HL-60 (cell line): ENCODE data around the gene CPED1.

Experiments
- DNase-seq, 2 experiments: peaks; one replicate each; pipeline ENCODE4 v3.0.0-alpha.2; 2010 to 2020; ENCODE audit warnings: low read depth in 1 of 2, low spot score in 1 of 2
- H3K27ac ChIP-seq: fragments of 250-450 bp; sonication (Bioruptor Pico); replicated peaks from 2 replicates; pipeline ENCODE4 v1.5.1; 2020; ENCODE audit warnings: mild to moderate bottlenecking, moderate library complexity
- H3K27me3 ChIP-seq: fragments of 250-450 bp; sonication (Bioruptor Pico); 2 replicates; pipeline ENCODE4 v1.5.1; 2021; ENCODE audit warnings: mild to moderate bottlenecking, moderate library complexity; ENCODE audit not compliant: insufficient read depth, poor library complexity, severe bottlenecking
- H3K4me3 ChIP-seq: replicated peaks from 2 replicates; pipeline ENCODE4 v1.5.1; 2011; ENCODE audit warnings: mild to moderate bottlenecking, control low read depth, low read length; ENCODE audit not compliant: insufficient read depth
- CTCF ChIP-seq: IDR thresholded peaks from one replicate; pipeline ENCODE4 v1.5.1; 2011; ENCODE audit warnings: low read length, control low read depth, inconsistent platforms; ENCODE audit not compliant: insufficient read depth
- GABPA ChIP-seq: IDR thresholded peaks from 2 replicates; pipeline ENCODE4 v1.6.1; 2012; ENCODE audit warnings: low read depth
- POLR2AphosphoS5 ChIP-seq: IDR thresholded peaks from 2 replicates; pipeline ENCODE4 v1.6.1; 2012; ENCODE audit warnings: low read depth
- REST ChIP-seq: IDR thresholded peaks from 2 replicates; pipeline ENCODE4 v1.6.1; 2012; ENCODE audit warnings: low read depth; ENCODE audit not compliant: insufficient replicate concordance
- SPI1 ChIP-seq: IDR thresholded peaks from 2 replicates; pipeline ENCODE4 v1.6.1; 2012; ENCODE audit warnings: low read depth, mild to moderate bottlenecking, borderline replicate concordance

Gene CPED1

GRCh38 chr7:121279060-121279620, 290.6 kb downstream of the CPED1 start:
- H3K27ac ChIP-seq = no peak overlapping the region
- no peaks in the 10 kb centered on the region for H3K27me3 ChIP-seq
- DNase-seq = no peak
- H3K4me3 ChIP-seq = no peak overlapping the region
- TF ChIP-seq REST = no peak
- TF ChIP-seq SPI1 = no peak
- no peak for TF ChIP-seq CTCF
- TF ChIP-seq GABPA = no peak
- no peak for TF ChIP-seq POLR2AphosphoS5

GRCh38 chr7:121279822-121280221, 291.3 kb downstream of the CPED1 start:
- Histone ChIP-seq H3K27me3 (no peaks in the 10 kb centered on the region), H3K4me3 (no peak overlapping the region), H3K27ac (no peak overlapping the region)
- TF ChIP-seq CTCF (no peak), GABPA (no peak), REST (no peak), POLR2AphosphoS5 (no peak), SPI1 (no peak)
- DNase-seq = no peak

GRCh38 chr7:121280656-121281055, 292.1 kb downstream of the CPED1 start:
- Histone ChIP-seq H3K4me3 (no peak overlapping the region), H3K27me3 (no peaks in the 10 kb centered on the region)

More at GRCh38 chr7:121280656-121281055, 292.1 kb downstream of the CPED1 start:
- TF ChIP-seq REST (no peak), SPI1 (no peak), GABPA (no peak), CTCF (no peak), POLR2AphosphoS5 (no peak)
- H3K27ac ChIP-seq = no peak overlapping the region
- DNase-seq = no peak
